Coronary artery (tissue), 2 donors: ENCODE data around the gene HSDL1.

Experiments used
- DNase-seq: peaks from one replicate; pipeline ENCODE4 v3.0.0-alpha.2; 2017; ENCODE audit warnings: low spot score
- H3K27ac ChIP-seq, 2 donors: fragments of 200-600 bp; sonication (generic); one replicate each; pipeline ENCODE4 v1.5.1; 2016 to 2019
- H3K4me3 ChIP-seq: fragments of 200-600 bp; sonication (generic); 2 replicates; pipeline ENCODE4 v1.5.1; 2016; ENCODE audit warnings: mild to moderate bottlenecking, moderate library complexity
- CTCF ChIP-seq: fragments of 200-600 bp; sonication (generic); IDR thresholded peaks from one replicate; pipeline ENCODE4 v1.5.1; 2019; ENCODE audit warnings: antibody characterized with exemption

Gene HSDL1

GRCh38 chr16:84180519-84181140 lies 35.7 kb upstream of the HSDL1 start:
- Histone ChIP-seq H3K4me3 (no peak overlapping the region), H3K27ac (no peak overlapping the region)
- TF ChIP-seq CTCF, result no peak
- DNase-seq, result peak; percentile 66

DNA sequence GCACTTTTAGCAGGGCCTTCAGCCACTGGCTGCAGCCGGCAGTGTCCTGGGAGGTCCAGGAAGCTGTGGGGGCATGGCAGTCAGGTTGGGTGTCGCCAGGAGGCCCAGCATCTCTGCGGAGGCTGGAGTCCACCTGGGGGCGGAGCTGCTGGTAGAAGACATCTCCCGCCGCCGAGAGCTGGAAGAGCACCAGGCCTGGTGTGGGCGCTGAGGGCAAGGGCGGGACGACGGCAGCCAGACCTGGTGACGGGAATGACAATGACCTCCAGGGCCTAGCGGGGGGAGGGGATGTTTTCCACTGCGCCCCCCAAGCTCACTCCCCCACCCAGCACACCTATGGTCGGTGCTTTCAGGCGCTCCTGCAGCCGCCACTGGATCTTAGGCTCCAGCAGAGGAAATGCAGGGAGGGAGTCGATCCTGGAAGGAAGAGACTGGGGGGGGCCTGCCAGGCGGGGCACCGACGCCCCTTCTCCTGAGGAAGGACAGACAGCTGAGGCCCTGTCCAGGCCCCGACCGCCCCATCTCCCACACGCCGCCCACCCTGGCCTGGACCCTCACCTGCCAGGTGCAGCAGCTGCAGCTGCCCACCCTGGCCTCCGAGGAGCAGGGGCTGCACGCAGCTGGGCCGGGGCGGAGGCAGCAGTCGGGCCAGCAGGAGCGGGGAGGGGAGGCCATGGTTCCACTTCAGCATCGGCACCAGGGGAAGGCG lies 34.8 kb upstream of the HSDL1 start:
- H3K4me3 ChIP-seq, result no peak overlapping the region
- DNase-seq, result no peak
- no peak overlapping the region for H3K27ac ChIP-seq
- TF ChIP-seq CTCF, result no peak

GRCh38 chr16:84178892-84179611 lies 34.1 kb upstream of the HSDL1 start:
- DNase-seq, result no peak
- TF ChIP-seq CTCF, result no peak
- Histone ChIP-seq H3K4me3 (no peak overlapping the region), H3K27ac (no peak overlapping the region)

DNA sequence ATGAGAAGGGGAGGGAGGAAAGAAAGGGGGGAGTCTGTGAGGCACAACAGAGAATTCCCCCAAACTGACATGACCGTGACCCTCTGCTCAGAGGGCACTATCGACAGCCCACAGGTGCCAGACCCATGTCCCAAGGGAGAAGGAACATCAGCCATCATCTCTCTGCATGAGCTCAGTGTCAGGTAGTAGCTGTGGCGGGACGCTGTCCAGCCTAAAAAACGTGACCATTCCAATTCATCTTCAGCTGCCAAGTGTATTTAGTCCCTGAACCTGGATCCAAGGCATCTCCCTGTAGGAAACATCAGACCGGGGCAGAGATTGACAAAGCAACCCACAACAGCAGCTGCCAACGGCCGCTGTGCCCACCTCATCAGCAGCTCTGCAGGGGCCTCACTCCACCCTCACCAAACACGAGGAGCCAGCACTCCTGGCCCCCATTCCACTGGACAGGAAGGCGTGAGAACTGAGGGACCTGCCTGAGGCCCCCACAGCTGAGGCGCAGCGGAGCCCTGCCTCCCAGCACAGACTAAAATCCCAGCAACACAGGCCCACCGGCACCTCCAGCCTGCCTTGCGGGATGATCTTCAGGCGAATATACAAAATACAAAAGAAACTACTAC lies 33.3 kb upstream of the HSDL1 start:
- H3K4me3 ChIP-seq, result no peak overlapping the region
- no peak for TF ChIP-seq CTCF
- no peak for DNase-seq
- peak overlapping the region; percentile 45 to 79 for H3K27ac ChIP-seq

GRCh38 chr16:84177741-84178073 lies 32.7 kb upstream of the HSDL1 start:
- no peak for DNase-seq
- no peak for TF ChIP-seq CTCF
- Histone ChIP-seq H3K27ac (peak overlapping the region; percentile 45 to 79), H3K4me3 (peak overlapping the region; percentile 3)

DNA sequence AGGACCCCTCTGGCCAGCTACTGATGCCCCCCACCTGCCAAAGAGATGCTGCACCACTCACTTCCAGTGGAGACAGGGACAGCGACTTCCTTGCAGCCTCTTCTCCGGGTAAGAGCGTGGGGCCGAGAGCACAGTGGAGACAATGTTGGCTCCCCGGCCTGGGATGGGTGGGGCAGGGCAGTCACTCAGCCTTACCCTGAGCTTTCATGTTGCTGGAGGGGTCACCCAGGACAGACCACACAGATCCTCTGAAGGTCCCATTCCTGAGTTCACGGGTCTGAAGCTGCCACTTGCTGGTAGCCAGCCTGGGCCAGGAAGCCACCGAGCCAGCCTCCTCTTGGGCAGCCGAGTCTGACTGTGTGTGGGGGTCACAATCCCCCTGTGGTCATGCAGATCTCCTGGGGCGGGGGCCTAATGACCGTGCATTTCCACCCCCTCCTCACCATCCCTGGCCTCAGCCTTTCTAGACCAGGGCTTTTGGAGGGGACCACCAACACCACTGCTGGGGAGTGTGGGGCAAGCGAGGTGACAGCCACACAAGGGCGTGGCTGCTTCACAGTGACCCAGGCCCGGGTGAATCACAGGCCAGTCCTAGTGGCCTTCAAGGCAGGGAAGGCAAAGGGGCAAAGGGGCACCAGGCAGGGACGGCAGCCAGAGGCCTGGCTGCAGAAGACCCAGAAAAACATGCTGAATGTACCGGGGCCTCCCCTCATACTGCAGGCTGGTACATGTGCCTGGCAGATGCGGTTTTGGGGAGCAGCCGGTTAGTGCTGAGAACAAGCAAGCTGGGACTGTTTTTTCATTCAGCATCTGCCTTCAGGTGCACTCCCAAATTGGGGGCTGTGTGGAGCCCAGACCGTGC lies 31.4 kb upstream of the HSDL1 start:
- no peak overlapping the region for H3K4me3 ChIP-seq
- peak overlapping the region; percentile 40 to 79 for H3K27ac ChIP-seq
- TF ChIP-seq CTCF, result no peak
- DNase-seq, result no peak
